LNCaP clone FGC (cell line): ENCODE measurements around the gene PNMA5.
"Not testable (repeated sequence)": the region's sequence is repeated elsewhere in the genome, so short reads cannot be mapped to it uniquely, and the experiment has no call there.

Experiments used
- DNase-seq: peaks from one replicate; pipeline ENCODE4 v3.0.0-alpha.2; 2011; ENCODE audit warnings: low read depth
- H3K4me3 ChIP-seq: 2 replicates; pipeline ENCODE4 v1.5.1; 2011; ENCODE audit warnings: mild to moderate bottlenecking, low read depth, low read length, control low read depth
- CTCF ChIP-seq: IDR thresholded peaks from 2 replicates; pipeline ENCODE4 v1.5.1; 2012; ENCODE audit warnings: mild to moderate bottlenecking; ENCODE audit not compliant: control insufficient read depth, insufficient read depth; ENCODE audit errors: extremely low read depth

The PNMA5 gene

GRCh38 chrX:152987801-152988200 lies 6.1 kb downstream of the PNMA5 start:
- no peak overlapping the region for H3K4me3 ChIP-seq
- no peak for TF ChIP-seq CTCF
- DNase-seq: no peak

GRCh38 chrX:152987156-152987555 lies 6.8 kb downstream of the PNMA5 start:
- not testable (repeated sequence) for DNase-seq, H3K4me3 ChIP-seq

GRCh38 chrX:152985383-152985782 lies 8.5 kb downstream of the PNMA5 start:
- DNase-seq, H3K4me3 ChIP-seq: not testable (repeated sequence)

- H3K4me3 ChIP-seq: no peak overlapping the region
- no peak for DNase-seq
- TF ChIP-seq CTCF: no peak
Measured at GRCh38 chrX:152968193-152968592, 25.7 kb downstream of the PNMA5 start.

- H3K4me3 ChIP-seq: no peak overlapping the region
- no peak for DNase-seq
- TF ChIP-seq CTCF: no peak
Measured at GRCh38 chrX:152960115-152960514, 33.8 kb downstream of the PNMA5 start.

- no peak for DNase-seq
- H3K4me3 ChIP-seq: no peak overlapping the region
- no peak for TF ChIP-seq CTCF
Measured at GRCh38 chrX:152959626-152960025, 34.3 kb downstream of the PNMA5 start.

- TF ChIP-seq CTCF: peak; percentile 58
- DNase-seq: peak; percentile 65
- H3K4me3 ChIP-seq: peak overlapping the region; percentile 38
Measured at GRCh38 chrX:152958524-152959465, 35.1 kb downstream of the PNMA5 start.

GRCh38 chrX:152958047-152958446 lies 35.9 kb downstream of the PNMA5 start:
- DNase-seq: no peak
- H3K4me3 ChIP-seq: peak overlapping the region; percentile 38
- no peak for TF ChIP-seq CTCF
